WERI-Rb-1 (cell line): ENCODE measurements around the gene GAK.

Experiments used
- DNase-seq: peaks from one replicate; pipeline ENCODE4 v3.0.0-alpha.2; 2020
- H3K27ac ChIP-seq: fragments of 250-450 bp; sonication (Bioruptor Pico); 2 replicates; pipeline ENCODE4 v1.5.1; 2020; ENCODE audit warnings: mild to moderate bottlenecking, moderate library complexity
- H3K27me3 ChIP-seq: fragments of 250-450 bp; sonication (Bioruptor Pico); 2 replicates; pipeline ENCODE4 v1.5.1; 2021; ENCODE audit warnings: mild to moderate bottlenecking, low read depth, moderate library complexity; ENCODE audit not compliant: insufficient read depth, severe bottlenecking
- H3K36me3 ChIP-seq: fragments of 250-450 bp; sonication (Bioruptor Pico); 2 replicates; pipeline ENCODE4 v1.5.1; 2020; ENCODE audit warnings: mild to moderate bottlenecking, moderate library complexity
- H3K4me3 ChIP-seq: 2 replicates; pipeline ENCODE4 v1.5.1; 2011; ENCODE audit warnings: low read depth, mild to moderate bottlenecking, control low read depth, low read length
- H3K9me3 ChIP-seq: fragments of 250-450 bp; sonication (Bioruptor Pico); 2 replicates; pipeline ENCODE4 v1.5.1; 2021; ENCODE audit warnings: mild to moderate bottlenecking, moderate library complexity; ENCODE audit not compliant: severe bottlenecking
- TF ChIP-seq, protein P1 (sequence below): IDR thresholded peaks from 2 replicates; pipeline ENCODE4 v1.5.1; 2011; ENCODE audit warnings: low read depth, mild to moderate bottlenecking, control low read depth, inconsistent platforms, low read length

GAK gene

DNA sequence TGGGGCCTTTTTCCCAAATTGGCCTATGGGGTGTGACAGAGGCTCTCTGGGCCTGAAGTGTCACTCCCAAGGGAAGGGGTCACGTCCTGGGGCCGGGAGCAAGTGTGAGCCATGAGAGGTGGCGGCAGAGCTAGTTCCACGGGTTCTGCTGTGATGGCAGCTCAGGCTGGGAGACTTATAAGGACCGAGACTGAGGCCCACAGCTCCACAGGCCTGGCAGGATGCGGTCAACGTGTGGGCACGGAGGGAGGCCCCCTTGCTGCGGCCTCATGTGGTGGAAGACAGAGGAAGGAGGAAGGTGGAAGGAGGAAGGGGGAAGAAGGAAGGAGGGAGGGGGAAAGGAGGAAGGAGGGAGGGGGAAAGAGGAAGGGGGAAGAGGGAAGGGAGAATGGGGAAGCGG, 99.0 kb downstream of the GAK start:
- H3K4me3 ChIP-seq: no peak overlapping the region
- DNase-seq: no peak
- TF ChIP-seq, protein P1, sequence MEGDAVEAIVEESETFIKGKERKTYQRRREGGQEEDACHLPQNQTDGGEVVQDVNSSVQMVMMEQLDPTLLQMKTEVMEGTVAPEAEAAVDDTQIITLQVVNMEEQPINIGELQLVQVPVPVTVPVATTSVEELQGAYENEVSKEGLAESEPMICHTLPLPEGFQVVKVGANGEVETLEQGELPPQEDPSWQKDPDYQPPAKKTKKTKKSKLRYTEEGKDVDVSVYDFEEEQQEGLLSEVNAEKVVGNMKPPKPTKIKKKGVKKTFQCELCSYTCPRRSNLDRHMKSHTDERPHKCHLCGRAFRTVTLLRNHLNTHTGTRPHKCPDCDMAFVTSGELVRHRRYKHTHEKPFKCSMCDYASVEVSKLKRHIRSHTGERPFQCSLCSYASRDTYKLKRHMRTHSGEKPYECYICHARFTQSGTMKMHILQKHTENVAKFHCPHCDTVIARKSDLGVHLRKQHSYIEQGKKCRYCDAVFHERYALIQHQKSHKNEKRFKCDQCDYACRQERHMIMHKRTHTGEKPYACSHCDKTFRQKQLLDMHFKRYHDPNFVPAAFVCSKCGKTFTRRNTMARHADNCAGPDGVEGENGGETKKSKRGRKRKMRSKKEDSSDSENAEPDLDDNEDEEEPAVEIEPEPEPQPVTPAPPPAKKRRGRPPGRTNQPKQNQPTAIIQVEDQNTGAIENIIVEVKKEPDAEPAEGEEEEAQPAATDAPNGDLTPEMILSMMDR: no peak
- peaks cover 19% of the 10 kb centered on the region for H3K9me3 ChIP-seq
- no peaks in the 10 kb centered on the region for H3K36me3 ChIP-seq
- H3K27me3 ChIP-seq: no peaks in the 10 kb centered on the region
- H3K27ac ChIP-seq: no peak overlapping the region

DNA sequence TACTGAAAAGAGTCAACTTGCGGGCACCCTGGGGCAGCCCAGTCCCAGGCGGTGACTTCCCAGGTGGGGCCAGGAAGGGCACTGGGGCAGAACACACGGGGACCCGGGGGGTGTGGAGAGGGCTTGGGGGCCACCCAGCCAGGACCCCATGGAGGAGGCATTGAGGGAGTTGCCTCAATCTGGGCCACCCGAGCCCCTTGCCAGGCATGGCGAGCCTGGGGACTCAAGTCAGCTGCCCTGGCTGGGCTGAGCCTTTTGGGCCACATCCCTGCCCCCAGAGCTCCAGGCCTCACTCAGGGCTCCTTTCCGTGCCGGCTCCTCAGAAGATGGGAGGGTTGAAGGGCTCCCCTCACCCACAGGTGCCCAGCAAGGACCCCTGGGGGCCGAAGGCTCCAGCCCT, 99.6 kb downstream of the GAK start:
- DNase-seq: no peak
- Histone ChIP-seq H3K27me3 (no peaks in the 10 kb centered on the region), H3K9me3 (peaks cover 14% of the 10 kb centered on the region), H3K4me3 (no peak overlapping the region), H3K36me3 (no peaks in the 10 kb centered on the region), H3K27ac (no peak overlapping the region)
- TF ChIP-seq, protein P1: no peak

- TF ChIP-seq, protein P1: no peak
- Histone ChIP-seq H3K27me3 (no peaks in the 10 kb centered on the region), H3K4me3 (no peak overlapping the region), H3K9me3 (peaks cover 11% of the 10 kb centered on the region), H3K27ac (no peak overlapping the region), H3K36me3 (no peaks in the 10 kb centered on the region)
- DNase-seq: no peak
Observed at GRCh38 chr4:832108-832507, 100.0 kb downstream of the GAK start.

GRCh38 chr4:831483-831805, 100.7 kb downstream of the GAK start:
- peaks cover 11% of the 10 kb centered on the region for H3K9me3 ChIP-seq
- H3K4me3 ChIP-seq: no peak overlapping the region
- TF ChIP-seq, protein P1: no peak
- H3K27ac ChIP-seq: no peak overlapping the region
- DNase-seq: no peak
- no peaks in the 10 kb centered on the region for H3K36me3 ChIP-seq
- H3K27me3 ChIP-seq: no peaks in the 10 kb centered on the region

DNA sequence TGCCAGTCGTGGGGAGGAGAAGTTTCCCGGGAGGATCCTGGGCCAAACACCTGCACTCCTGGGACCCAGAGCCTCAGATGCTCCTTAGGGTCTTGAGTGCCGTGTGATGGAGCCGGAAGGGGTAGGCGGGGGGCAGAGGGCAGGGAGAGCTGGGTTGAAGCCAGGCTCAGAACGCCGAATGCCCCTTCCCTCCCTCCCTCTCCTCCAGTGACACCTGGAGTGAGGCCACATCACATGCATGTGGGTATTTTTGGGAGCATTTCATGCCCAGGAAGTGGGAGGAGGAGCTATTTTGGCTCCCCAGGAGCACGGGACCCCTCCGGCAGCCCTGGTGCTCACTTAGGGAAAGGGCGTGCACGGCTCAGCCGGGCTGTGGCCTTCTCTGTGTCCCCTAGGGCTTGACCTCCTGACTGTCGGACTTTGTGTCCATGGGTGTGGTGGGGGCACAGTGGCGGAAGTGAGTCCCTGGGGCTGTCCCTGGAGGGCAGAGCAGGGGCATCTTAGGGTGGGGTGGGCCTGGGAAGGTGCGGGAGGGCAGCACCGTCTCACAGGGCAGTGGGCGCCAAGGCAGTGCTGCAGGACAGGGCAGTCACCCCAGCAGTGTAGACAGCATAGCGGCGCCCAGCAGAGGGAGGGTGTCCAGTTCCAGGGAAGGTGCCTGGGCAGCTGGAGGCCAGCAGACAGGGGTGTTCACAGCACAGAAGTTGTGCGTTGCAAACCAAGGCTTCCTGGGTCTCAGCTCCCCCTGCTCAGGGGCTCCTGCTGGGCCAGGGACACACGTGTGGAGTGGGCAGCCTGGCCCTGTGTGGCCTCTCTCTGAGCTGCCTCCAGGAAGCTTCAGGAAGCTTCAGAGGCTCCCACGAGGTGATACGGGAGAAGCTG, 101.3 kb downstream of the GAK start:
- no peak overlapping the region for H3K4me3 ChIP-seq

More for the DNA sequence above, 101.3 kb downstream of the GAK start:
- no peak for DNase-seq
- no peaks in the 10 kb centered on the region for H3K36me3 ChIP-seq
- H3K9me3 ChIP-seq: peaks cover 11% of the 10 kb centered on the region
- no peaks in the 10 kb centered on the region for H3K27me3 ChIP-seq
- TF ChIP-seq, protein P1: no peak
- peak overlapping the region; percentile 22; the same call in 1 of the 2 replicates for H3K27ac ChIP-seq
